Loucy (cell line): ENCODE data around the gene MYO1D.

Experiments used
- H2AFZ ChIP-seq: fragments of 200-600 bp; sonication (generic); 2 replicates; pipeline ENCODE4 v1.6.0; 2016; ENCODE audit warnings: antibody characterized with exemption, mild to moderate bottlenecking, low read length, moderate library complexity
- H3F3A ChIP-seq: fragments of 200-600 bp; 2 replicates; pipeline ENCODE4 v1.6.0; 2016; ENCODE audit warnings: antibody characterized with exemption, low read depth, mild to moderate bottlenecking
- H3K27me3 ChIP-seq: fragments of 200-600 bp; sonication (generic); 2 replicates; pipeline ENCODE4 v1.6.1; 2014; ENCODE audit warnings: low read length, mild to moderate bottlenecking; ENCODE audit not compliant: insufficient read depth, poor library complexity, severe bottlenecking
- H3K36me3 ChIP-seq: fragments of 200-600 bp; sonication (generic); 2 replicates; pipeline ENCODE4 v1.6.1; 2016; ENCODE audit warnings: low read length; ENCODE audit not compliant: insufficient read depth
- H3K4me1 ChIP-seq: fragments of 200-600 bp; sonication (generic); 2 replicates; pipeline ENCODE4 v1.5.1; 2014; ENCODE audit warnings: low read length, mild to moderate bottlenecking; ENCODE audit not compliant: insufficient read depth, poor library complexity, severe bottlenecking
- H3K4me2 ChIP-seq: fragments of 200-600 bp; sonication (generic); 2 replicates; pipeline ENCODE4 v1.6.0; 2014; ENCODE audit warnings: antibody characterized with exemption, low read length, low read depth, mild to moderate bottlenecking; ENCODE audit not compliant: poor library complexity, severe bottlenecking
- H3K4me3 ChIP-seq: fragments of 200-600 bp; sonication (generic); 2 replicates; pipeline ENCODE4 v1.5.1; 2014; ENCODE audit warnings: low read length, mild to moderate bottlenecking, mixed read lengths; ENCODE audit not compliant: poor library complexity, severe bottlenecking
- H3K79me2 ChIP-seq: fragments of 200-600 bp; sonication (generic); 2 replicates; pipeline ENCODE4 v1.6.1; 2014; ENCODE audit warnings: low read length; ENCODE audit not compliant: insufficient read depth
- H3K9ac ChIP-seq: fragments of 200-600 bp; sonication (generic); 2 replicates; pipeline ENCODE4 v1.6.0; 2014; ENCODE audit warnings: mild to moderate bottlenecking, low read depth, low read length, moderate library complexity; ENCODE audit not compliant: poor library complexity, severe bottlenecking
- H3K9me2 ChIP-seq: fragments of 200-600 bp; sonication (generic); replicated peaks from 2 replicates; pipeline ENCODE4 v1.6.1; 2016; ENCODE audit warnings: low read depth, low read length, mixed read lengths
- H3K9me3 ChIP-seq: fragments of 200-600 bp; sonication (generic); 2 replicates; pipeline ENCODE4 v1.6.1; 2014; ENCODE audit warnings: mild to moderate bottlenecking, antibody characterized with exemption, low read length, low read depth; ENCODE audit not compliant: insufficient read depth
- H4K20me1 ChIP-seq: fragments of 200-600 bp; sonication (generic); 2 replicates; pipeline ENCODE4 v1.6.0; 2014; ENCODE audit warnings: antibody characterized with exemption, low read length, mild to moderate bottlenecking; ENCODE audit not compliant: insufficient read depth, poor library complexity, severe bottlenecking
- CTCF ChIP-seq: fragments of 200-600 bp; sonication (generic); conservative IDR thresholded peaks from 2 replicates; pipeline ENCODE4 v1.5.1; 2014; ENCODE audit warnings: mild to moderate bottlenecking, antibody characterized with exemption, low read length
- EZH2phosphoT487 ChIP-seq: fragments of 200-600 bp; IDR thresholded peaks from 2 replicates; pipeline ENCODE4 v1.6.1; 2018; ENCODE audit warnings: antibody characterized with exemption, mild to moderate bottlenecking, moderate library complexity, borderline replicate concordance

MYO1D gene

GRCh38 chr17:32709562-32709961, 167.4 kb downstream of the MYO1D start:
- H3K4me3 ChIP-seq: no peak overlapping the region
- TF ChIP-seq EZH2phosphoT487 (no peak), CTCF (no peak)
- H3F3A ChIP-seq: no peaks in the 10 kb centered on the region
- no peaks in the 10 kb centered on the region for H3K9me3 ChIP-seq
- H3K4me1 ChIP-seq: no peaks in the 10 kb centered on the region
- H3K36me3 ChIP-seq: no peaks in the 10 kb centered on the region
- no peak overlapping the region for H2AFZ ChIP-seq
- H3K27me3 ChIP-seq: no peaks in the 10 kb centered on the region
- H3K79me2 ChIP-seq: no peaks in the 10 kb centered on the region
- no peak overlapping the region for H3K9ac ChIP-seq
- no peaks in the 10 kb centered on the region for H3K9me2 ChIP-seq
- H4K20me1 ChIP-seq: no peaks in the 10 kb centered on the region
- H3K4me2 ChIP-seq: no peak overlapping the region

- Histone ChIP-seq H3F3A (no peaks in the 10 kb centered on the region), H3K79me2 (no peaks in the 10 kb centered on the region), H4K20me1 (no peaks in the 10 kb centered on the region), H3K4me3 (no peak overlapping the region), H3K9ac (no peak overlapping the region), H2AFZ (no peak overlapping the region), H3K9me3 (no peaks in the 10 kb centered on the region), H3K9me2 (no peaks in the 10 kb centered on the region), H3K27me3 (no peaks in the 10 kb centered on the region), H3K4me1 (no peaks in the 10 kb centered on the region), H3K36me3 (no peaks in the 10 kb centered on the region), H3K4me2 (no peak overlapping the region)
- TF ChIP-seq EZH2phosphoT487 (no peak), CTCF (no peak)
Observed at GRCh38 chr17:32701871-32702270, 175.1 kb downstream of the MYO1D start.

DNA sequence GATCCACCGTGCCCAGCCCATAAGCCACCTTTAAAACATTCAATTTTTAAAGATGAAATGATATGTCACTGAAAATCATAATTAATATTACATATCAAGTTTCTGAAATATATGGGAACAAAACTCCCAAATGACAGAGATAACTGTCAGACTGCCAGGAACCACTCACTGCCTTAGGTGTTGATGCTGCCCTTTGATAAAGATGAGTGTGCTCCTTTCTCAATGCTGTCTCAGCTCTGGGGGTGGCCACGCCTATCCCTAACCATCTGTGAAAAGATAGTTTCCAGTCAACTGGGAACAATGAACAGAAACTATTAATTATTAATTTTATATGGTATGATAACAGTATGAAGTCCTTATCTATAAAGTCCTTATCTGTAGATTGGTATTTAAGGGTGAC, 177.7 kb downstream of the MYO1D start:
- Histone ChIP-seq H2AFZ (no peak overlapping the region), H3K9ac (no peak overlapping the region), H3K79me2 (no peaks in the 10 kb centered on the region), H3K9me3 (no peaks in the 10 kb centered on the region), H3K4me3 (no peak overlapping the region), H3K4me1 (no peaks in the 10 kb centered on the region), H3F3A (no peaks in the 10 kb centered on the region), H3K36me3 (no peaks in the 10 kb centered on the region), H4K20me1 (no peaks in the 10 kb centered on the region), H3K4me2 (no peak overlapping the region), H3K9me2 (no peaks in the 10 kb centered on the region), H3K27me3 (no peaks in the 10 kb centered on the region)
- TF ChIP-seq CTCF (no peak), EZH2phosphoT487 (no peak)
